Measurements from ENCODE around the gene ZBTB7A. TPM values are rescaled to one million over a fixed set of nuclear protein-coding genes. Genes with fewer than 3 reads are reported as not detected.

Gene ZBTB7A
- total RNA-seq, 4 donors from 2014 or later = 10.8 to 72.9 (median 14.1) TPM

- H3K36me3 ChIP-seq = no peaks in the 10 kb centered on the region
Measured at GRCh38 chr19:4113398-4114088, 46.8 kb upstream of the ZBTB7A start.

GRCh38 chr19:4112367-4112766, 45.7 kb upstream of the ZBTB7A start:
- no peaks in the 10 kb centered on the region for H3K9me3 ChIP-seq
- no peaks in the 10 kb centered on the region for H3K36me3 ChIP-seq
- H3K27me3 ChIP-seq = no peaks in the 10 kb centered on the region
- peaks cover 0 to 4% of the 10 kb centered on the region in 2 donors for H3K4me1 ChIP-seq
- DNase-seq = no peak
- intact Hi-C loops (cut with DNase I; ENCODE audit: low total_unique reads) = no loop called here
- TF ChIP-seq POLR2A (IDR thresholded peaks at IDR 0.05) (no peak), CTCF (IDR thresholded peaks at IDR 0.05) (no peak)
- H3K27ac ChIP-seq = no peak overlapping the region
- no peak overlapping the region for H3K4me3 ChIP-seq

More at GRCh38 chr19:4113398-4114088, 46.8 kb upstream of the ZBTB7A start:
- Histone ChIP-seq H3K9me3 (no peaks in the 10 kb centered on the region), H3K4me1 (peaks cover 0 to 4% of the 10 kb centered on the region in 2 donors), H3K4me3 (no peak overlapping the region), H3K27ac (no peak overlapping the region), H3K27me3 (no peaks in the 10 kb centered on the region)
- TF ChIP-seq POLR2A (IDR thresholded peaks at IDR 0.05) (no peak), CTCF (IDR thresholded peaks at IDR 0.05) (no peak)
- intact Hi-C loops (cut with DNase I; ENCODE audit: low total_unique reads) = no loop called here
- DNase-seq = no peak

GRCh38 chr19:4109626-4109945, 42.9 kb upstream of the ZBTB7A start:
- Histone ChIP-seq H3K4me1 (peaks cover 0 to 4% of the 10 kb centered on the region in 2 donors), H3K27ac (no peak overlapping the region), H3K9me3 (no peaks in the 10 kb centered on the region), H3K36me3 (no peaks in the 10 kb centered on the region), H3K27me3 (no peaks in the 10 kb centered on the region), H3K4me3 (no peak overlapping the region)
- no peak for DNase-seq
- TF ChIP-seq CTCF (IDR thresholded peaks at IDR 0.05) = no peak
- TF ChIP-seq POLR2A (IDR thresholded peaks at IDR 0.05) = no peak
- intact Hi-C loops (cut with DNase I; ENCODE audit: low total_unique reads) = no loop called here

- Histone ChIP-seq H3K27me3 (no peaks in the 10 kb centered on the region), H3K27ac (no peak overlapping the region), H3K4me1 (peaks cover 0 to 4% of the 10 kb centered on the region in 2 donors), H3K36me3 (no peaks in the 10 kb centered on the region), H3K9me3 (no peaks in the 10 kb centered on the region), H3K4me3 (no peak overlapping the region)
- intact Hi-C loops (cut with DNase I; ENCODE audit: low total_unique reads) = no loop called here
- DNase-seq = no peak
- TF ChIP-seq POLR2A (IDR thresholded peaks at IDR 0.05) = no peak
- TF ChIP-seq CTCF (IDR thresholded peaks at IDR 0.05) = no peak
Measured at GRCh38 chr19:4108767-4109625, 42.3 kb upstream of the ZBTB7A start.

- H3K4me1 ChIP-seq = no peaks in the 10 kb centered on the region
- no peaks in the 10 kb centered on the region for H3K27me3 ChIP-seq
- TF ChIP-seq CTCF (IDR thresholded peaks at IDR 0.05) (no peak), POLR2A (IDR thresholded peaks at IDR 0.05) (no peak)
- intact Hi-C loops (cut with DNase I; ENCODE audit: low total_unique reads) = no loop called here
- H3K9me3 ChIP-seq = no peaks in the 10 kb centered on the region
- no peak for DNase-seq
- no peak overlapping the region for H3K4me3 ChIP-seq
- H3K27ac ChIP-seq = no peak overlapping the region
- H3K36me3 ChIP-seq = no peaks in the 10 kb centered on the region
Measured at GRCh38 chr19:4103080-4103433, 36.4 kb upstream of the ZBTB7A start.
